Kidney (tissue), 14 donors: ENCODE measurements around the gene KREMEN1. TPM values are rescaled to one million over a fixed set of nuclear protein-coding genes. Genes with fewer than 3 reads are reported as not detected.
A peak's percentile ranks its signal among the peaks of the same experiment; 100 is the strongest.

ENCODE experiments used
- DNase-seq, 5 donors: peaks; one replicate each; pipeline ENCODE4 v3.0.0-alpha.2; 2013 to 2020
- FAIRE-seq: peaks from 2 replicates; lab custom pipeline; 2012; peaks lifted over from hg19 to GRCh38; lab: Jason Lieb, UNC
- H3K27ac ChIP-seq, 2 donors: one replicate each; pipeline ENCODE4 v1.7.0; 2013; ENCODE audit warnings: low read depth in 2 of 2, low read length in 2 of 2, inconsistent platforms in 1 of 2
- H3K27me3 ChIP-seq: one replicate; pipeline ENCODE4 v1.7.1; 2013; ENCODE audit warnings: low read length, inconsistent platforms; ENCODE audit not compliant: control insufficient read depth, insufficient read depth
- H3K36me3 ChIP-seq, 3 donors: one replicate each; pipeline versions ENCODE4 v1.7.0 to v1.7.1; 2013; ENCODE audit warnings: low read length in 3 of 3, control low read depth in 1 of 3, inconsistent platforms in 1 of 3; ENCODE audit not compliant: insufficient read depth in 3 of 3, control insufficient read depth in 2 of 3
- H3K4me1 ChIP-seq, 3 donors: one replicate each; pipeline versions ENCODE4 v1.7.0 to v1.7.1; 2013; ENCODE audit warnings: low read length in 3 of 3, inconsistent platforms in 1 of 3, low read depth in 1 of 3; ENCODE audit not compliant: control insufficient read depth in 2 of 3, insufficient read depth in 2 of 3
- H3K4me3 ChIP-seq, 3 donors: one replicate each; pipeline versions ENCODE4 v1.7.0 to v1.8.1; 2013; ENCODE audit warnings: low read length in 3 of 3, control low read depth in 1 of 3, inconsistent platforms in 1 of 3
- H3K9ac ChIP-seq, 3 donors: one replicate each; pipeline versions ENCODE4 v1.7.0 to v1.7.1; 2013; ENCODE audit warnings: low read length in 3 of 3, control low read depth in 1 of 3, inconsistent platforms in 1 of 3
- H3K9me3 ChIP-seq, 3 donors: one replicate each; pipeline versions ENCODE4 v1.7.0 to v1.7.1; 2013; ENCODE audit warnings: low read length in 3 of 3, control low read depth in 1 of 3, inconsistent platforms in 1 of 3; ENCODE audit not compliant: control insufficient read depth in 2 of 3, insufficient read depth in 1 of 3
- CTCF ChIP-seq: IDR thresholded peaks from 3 replicates; pipeline ENCODE4 v1.5.1; 2012; ENCODE audit warnings: mild to moderate bottlenecking, moderate library complexity, borderline replicate concordance; ENCODE audit not compliant: insufficient read depth; ENCODE audit errors: extremely low read depth
- intact Hi-C: fragments of 100-400 bp; cut with DNase I; formaldehyde crosslinking; loops from one replicate; pipeline ENCODE4 v1.11.1; 2022
- polyA plus RNA-seq: library from polyadenylated mRNA; stranded (reverse); fragments of 350-450 nt; fragmentation: Illumina TruSeq; extraction: RNeasy Lipid Tissue Mini Kit (QIAGEN cat#74804); gene quantifications from one replicate; pipeline ENCODE4 v1.2.3, GENCODE V29; 2014; ENCODE audit warnings: low read depth, low replicate concordance; ENCODE audit not compliant: insufficient read depth
- total RNA-seq: library from RNA; stranded (reverse); fragmentation: NEBNext Ultra II Directional; extraction: Animal tissue kit (Norgen Biotek cat#: 25700); gene quantifications from one replicate; pipeline ENCODE4 v1.2.1, GENCODE V29; 2021
- donor health status: control.
- donor health status: control.
- donor health status: control.
- donor health status: control.
- donor health status: control.
- donor health status: DM: yes; HTN: yes; CAD: no.
- donor health status: Normal renal cell carcinoma (clear cell type).

KREMEN1 gene
- total and polyA plus RNA-seq, 2 donors from 2014 or later: 9.3 to 16.2 TPM

- Histone ChIP-seq H3K9ac (no peak overlapping the region), H3K4me1 (peaks cover 0 to 6% (median 1%) of the 10 kb centered on the region in 3 donors), H3K36me3 (peaks cover 4 to 11% (median 5%) of the 10 kb centered on the region in 3 donors), H3K4me3 (no peak overlapping the region), H3K27ac (no peak overlapping the region), H3K9me3 (no peaks in the 10 kb centered on the region), H3K27me3 (no peaks in the 10 kb centered on the region)
- intact Hi-C loops: no loop called here
- DNase-seq (peak in 4 of 5 donors; percentile 52 to 91 (median 78)), FAIRE-seq (no peak)
- no peak for TF ChIP-seq CTCF
These were observed 24.2 kb downstream of the KREMEN1 start for GRCh38 chr22:29096736-29097669.

GRCh38 chr22:29098296-29098695, 25.5 kb downstream of the KREMEN1 start:
- no peak for TF ChIP-seq CTCF
- Histone ChIP-seq H3K36me3 (peaks cover 4 to 13% (median 5%) of the 10 kb centered on the region in 3 donors), H3K4me1 (peaks cover 0 to 6% (median 0%) of the 10 kb centered on the region in 3 donors), H3K9ac (no peak overlapping the region), H3K9me3 (no peaks in the 10 kb centered on the region), H3K27me3 (no peaks in the 10 kb centered on the region), H3K4me3 (no peak overlapping the region), H3K27ac (no peak overlapping the region)
- FAIRE-seq (no peak), DNase-seq (no peak)
- intact Hi-C loops: no loop called here

- DNase-seq: no peak
- Histone ChIP-seq H3K36me3 (peaks cover 0 to 5% (median 4%) of the 10 kb centered on the region in 3 donors), H3K27me3 (no peaks in the 10 kb centered on the region), H3K27ac (no peak overlapping the region), H3K9me3 (no peaks in the 10 kb centered on the region), H3K4me3 (no peak overlapping the region), H3K9ac (no peak overlapping the region), H3K4me1 (no peaks in the 10 kb centered on the region)
- FAIRE-seq: no peak
- intact Hi-C loops: no loop called here
- TF ChIP-seq CTCF: no peak
These were observed 29.5 kb downstream of the KREMEN1 start for GRCh38 chr22:29102300-29102699.
